IMR-90 (cell line): ENCODE results near the gene CDC42EP1. TPM values are rescaled to one million over a fixed set of nuclear protein-coding genes. Genes with fewer than 3 reads are reported as not detected.

Source experiments
- ATAC-seq: fragments of 200-7000 bp; cut with Tn5 transposase; 2 replicates; pipeline ENCODE4 v1.9.1; 2020; ENCODE audit warnings: low read depth, mild to moderate bottlenecking, moderate library complexity
- BruUV-seq: library from RNA; stranded (reverse); fragments of 400-500 nt; replicated peaks from 2 replicates; lab custom pipeline; 2021; lab: Mats Ljungman, UMichigan
- CTCF ChIA-PET: fragments of 300-600 bp; formaldehyde crosslinking; extraction: SDS; loops from one replicate; lab custom pipeline; 2021; ENCODE audit warnings: antibody characterized with exemption; lab: Yijun Ruan, JAX
- POLR2A ChIA-PET: fragments of 300-600 bp; sonication (Branson Sonifier 250); formaldehyde crosslinking; loops from one replicate; lab custom pipeline; 2022; ENCODE audit warnings: antibody characterized with exemption; ENCODE audit not compliant: unreplicated experiment; lab: Charles Lee
- DNase-seq: peaks from one replicate; pipeline ENCODE4 v3.0.0; 2013
- H2AFZ ChIP-seq: replicated peaks from 2 replicates; pipeline ENCODE3; 2013; ENCODE audit warnings: low read length, mild to moderate bottlenecking; ENCODE audit not compliant: poor library complexity
- H2AK5ac ChIP-seq: 2 replicates; pipeline ENCODE4 v1.6.1; 2013; ENCODE audit warnings: low read depth, low read length, inconsistent platforms
- H2AK9ac ChIP-seq: replicated peaks from 2 replicates; pipeline ENCODE3; 2013; ENCODE audit warnings: mild to moderate bottlenecking, low read depth, low read length, moderate library complexity; ENCODE audit not compliant: poor library complexity
- H2BK120ac ChIP-seq: 2 replicates; pipeline ENCODE4 v1.6.1; 2013; ENCODE audit warnings: low read depth, low read length, inconsistent platforms
- H2BK15ac ChIP-seq: 3 replicates; pipeline ENCODE4 v1.6.1; 2013; ENCODE audit warnings: low read depth, low read length, inconsistent platforms
- H2BK20ac ChIP-seq: 2 replicates; pipeline ENCODE4 v1.6.1; 2013; ENCODE audit warnings: low read depth, mild to moderate bottlenecking, inconsistent platforms, low read length, moderate library complexity
- H2BK5ac ChIP-seq: 2 replicates; pipeline ENCODE4 v1.6.1; 2013; ENCODE audit warnings: mild to moderate bottlenecking, low read depth, low read length, inconsistent platforms; ENCODE audit not compliant: poor library complexity, severe bottlenecking
- H3K14ac ChIP-seq: replicated peaks from 2 replicates; pipeline ENCODE4 v1.6.1; 2013; ENCODE audit warnings: low read depth, low read length, inconsistent platforms
- H3K18ac ChIP-seq: 2 replicates; pipeline ENCODE4 v1.6.1; 2013; ENCODE audit warnings: low read depth, low read length, control low read depth
- H3K23ac ChIP-seq: 2 replicates; pipeline ENCODE4 v1.6.1; 2013; ENCODE audit warnings: low read depth, low read length, inconsistent platforms
- H3K27ac ChIP-seq: 2 replicates; pipeline ENCODE4 v1.5.1; 2013; ENCODE audit warnings: mild to moderate bottlenecking, control low read depth, low read length; ENCODE audit not compliant: insufficient read depth
- H3K27me3 ChIP-seq: 2 replicates; pipeline ENCODE4 v1.6.1; 2013; ENCODE audit warnings: low read length; ENCODE audit not compliant: control insufficient read depth, insufficient read depth
- H3K36me3 ChIP-seq: 2 replicates; pipeline ENCODE4 v1.6.1; 2013; ENCODE audit warnings: low read length, mixed read lengths; ENCODE audit not compliant: control insufficient read depth, insufficient read depth
- H3K4ac ChIP-seq: 2 replicates; pipeline ENCODE4 v1.6.1; 2013; ENCODE audit warnings: low read depth, low read length, inconsistent platforms
- H3K4me1 ChIP-seq: 2 replicates; pipeline ENCODE4 v1.6.1; 2013; ENCODE audit warnings: low read length, mixed read lengths; ENCODE audit not compliant: control insufficient read depth, insufficient read depth
- H3K4me2 ChIP-seq: 2 replicates; pipeline ENCODE4 v1.6.1; 2013; ENCODE audit warnings: low read depth, mild to moderate bottlenecking, control low read depth, low read length, moderate library complexity
- H3K4me3 ChIP-seq: 2 replicates; pipeline ENCODE4 v1.5.1; 2013; ENCODE audit warnings: low read depth, mild to moderate bottlenecking, control low read depth, low read length, moderate library complexity; ENCODE audit not compliant: insufficient read depth
- H3K56ac ChIP-seq: 2 replicates; pipeline ENCODE4 v1.6.1; 2013; ENCODE audit warnings: low read length, inconsistent platforms; ENCODE audit not compliant: insufficient read depth; ENCODE audit errors: extremely low read depth
- H3K79me1 ChIP-seq, 2 experiments: 2 replicates each; pipeline ENCODE4 v1.6.1; 2013; ENCODE audit warnings: low read length in 2 of 2, inconsistent platforms in 1 of 2, low read depth in 1 of 2
- H3K9ac ChIP-seq: 2 replicates; pipeline ENCODE4 v1.6.1; 2013; ENCODE audit warnings: low read depth, low read length, control low read depth
- H3K9me1 ChIP-seq: 2 replicates; pipeline ENCODE4 v1.6.1; 2013; ENCODE audit warnings: low read length, inconsistent platforms; ENCODE audit not compliant: insufficient read depth
- H3K9me3 ChIP-seq: 2 replicates; pipeline ENCODE4 v1.6.1; 2013; ENCODE audit warnings: low read length; ENCODE audit not compliant: control insufficient read depth, insufficient read depth
- H4K20me1 ChIP-seq: 2 replicates; pipeline ENCODE4 v1.6.1; 2013; ENCODE audit warnings: low read length, inconsistent platforms; ENCODE audit not compliant: insufficient read depth
- H4K5ac ChIP-seq: 2 replicates; pipeline ENCODE4 v1.6.1; 2013; ENCODE audit warnings: mild to moderate bottlenecking, low read depth, low read length, control low read depth
- H4K8ac ChIP-seq, 2 experiments: 2 replicates each; pipeline ENCODE4 v1.6.1; 2013; ENCODE audit warnings: low read depth in 2 of 2, low read length in 2 of 2, control low read depth in 1 of 2, inconsistent platforms in 1 of 2
- H4K91ac ChIP-seq: 2 replicates; pipeline ENCODE4 v1.6.1; 2013; ENCODE audit warnings: low read depth, low read length, inconsistent platforms; ENCODE audit not compliant: insufficient read depth
- BHLHE40 ChIP-seq: fragments of 150-350 bp; IDR thresholded peaks from 2 replicates; pipeline ENCODE4 v1.6.1; 2016; ENCODE audit warnings: mild to moderate bottlenecking, low read depth, low read length
- CEBPB ChIP-seq: IDR thresholded peaks from 2 replicates; pipeline ENCODE4 v1.6.1; 2012; ENCODE audit warnings: low read depth, low read length, improper control_type of control experiment
- CHD1 ChIP-seq: IDR thresholded peaks from 2 replicates; pipeline ENCODE4 v1.6.1; 2012; ENCODE audit warnings: low read depth, low read length, improper control_type of control experiment
- FOS ChIP-seq: fragments of 150-350 bp; IDR thresholded peaks from 2 replicates; pipeline ENCODE4 v1.6.1; 2016; ENCODE audit warnings: low read depth, low read length
- MAFK ChIP-seq: IDR thresholded peaks from 2 replicates; pipeline ENCODE4 v1.6.1; 2012; ENCODE audit warnings: low read depth, low read length, improper control_type of control experiment
- MAZ ChIP-seq: IDR thresholded peaks from 2 replicates; pipeline ENCODE4 v1.6.1; 2012; ENCODE audit warnings: low read depth, mild to moderate bottlenecking, low read length, improper control_type of control experiment, moderate library complexity, borderline replicate concordance
- POLR2A ChIP-seq: IDR thresholded peaks from 2 replicates; pipeline ENCODE4 v1.6.1; 2012; ENCODE audit warnings: mild to moderate bottlenecking, low read depth, low read length
- RCOR1 ChIP-seq: IDR thresholded peaks from 2 replicates; pipeline ENCODE4 v1.6.1; 2012; ENCODE audit warnings: mild to moderate bottlenecking, low read length, improper control_type of control experiment; ENCODE audit not compliant: insufficient replicate concordance
- WGBS, 2 experiments: methylation state at CpG; one replicate each; pipeline versions ENCODE4 v1.1.5 to v1.1.7; 2013; ENCODE audit warnings: missing lambda C conversion rate in 2 of 2; ENCODE audit not compliant: insufficient read length in 1 of 2; ENCODE audit errors: extremely low coverage in 2 of 2; 5-methylcytosine and 5-hydroxymethylcytosine counted together
- dilution Hi-C: fragments of 300-500 bp; cut with HindIII; formaldehyde crosslinking; loops from one replicate; pipeline ENCODE4 v1.14.3; 2018; ENCODE audit warnings: low sequenced_read_pairs; ENCODE audit not compliant: unreplicated experiment
- in situ Hi-C: fragments of 300-500 bp; cut with MboI; formaldehyde crosslinking; loops from 3 replicates; pipeline ENCODE4 v1.14.3; 2019; ENCODE audit warnings: low sequenced_read_pairs, inconsistent platforms, mixed read lengths
- intact Hi-C: fragments of 100-400 bp; cut with micrococcal nuclease; formaldehyde crosslinking; loops from 2 replicates; pipeline ENCODE4 v1.10.0; 2022
- polyA plus RNA-seq, 3 experiments: library from polyadenylated mRNA; depleted of rRNA; stranded (reverse); fragments of >200 nt; gene quantifications; 2 replicates each; pipeline ENCODE4 v1.2.3, GENCODE V29; 2012; ENCODE audit warnings: low replicate concordance in 1 of 3
- total RNA-seq: library from RNA; depleted of rRNA; stranded (reverse); fragments of >200 nt; gene quantifications from 2 replicates; pipeline ENCODE4 v1.2.3, GENCODE V29; 2012

Gene CDC42EP1
- total and polyA plus RNA-seq, 2 of the 4 experiments (the other 2 are of a cell fraction), result 4.7 to 47.3 TPM

GRCh38 chr22:37533995-37534394, 26.3 kb upstream of the CDC42EP1 start:
- Histone ChIP-seq H2AK5ac (no peak overlapping the region), H3K4ac (no peak overlapping the region), H3K4me2 (peak overlapping the region; percentile 50; the same call in 1 of the 2 replicates), H4K20me1 (peaks cover 3% of the 10 kb centered on the region; the same call in 1 of the 2 replicates), H3K9ac (no peak overlapping the region), H2BK20ac (no peak overlapping the region), H2BK5ac (no peak overlapping the region), H3K23ac (no peak overlapping the region), H3K36me3 (no peaks in the 10 kb centered on the region), H4K91ac (no peak overlapping the region), H2BK15ac (no peak overlapping the region), H4K5ac (no peak overlapping the region), H3K79me1 (no peaks in the 10 kb centered on the region), H3K14ac (no peak overlapping the region), H3K4me3 (no peak overlapping the region), H2BK120ac (no peak overlapping the region), H4K8ac (no peak overlapping the region), H3K9me1 (no peaks in the 10 kb centered on the region), H3K9me3 (no peaks in the 10 kb centered on the region), H3K27ac (no peak overlapping the region), H3K56ac (no peak overlapping the region), H3K4me1 (peaks cover 6% of the 10 kb centered on the region), H2AFZ (no peak overlapping the region), H3K18ac (no peak overlapping the region), H3K27me3 (no peaks in the 10 kb centered on the region), H2AK9ac (no peak overlapping the region)
- dilution Hi-C loops (no loop called here), in situ Hi-C loops (no loop called here), intact Hi-C loops (no loop called here)
- no TSS peak for BruUV-seq
- DNase-seq (peak; percentile 88), ATAC-seq (peak; percentile 71)
- CTCF ChIA-PET, result interaction anchor here (1.7 kb wide), 1 partner anchor 28 kb away, joined by 4 read pairs; no protein-coding TSS in a partner anchor
- WGBS, 2 experiments, result no CpG with 5 or more reads among the region's 9 CpGs
- TF ChIP-seq BHLHE40 (peak; percentile 80), MAFK (no peak), CEBPB (peak; percentile 64), MAZ (no peak), CHD1 (no peak), FOS (peak; percentile 75), RCOR1 (peak; percentile 42), POLR2A (no peak)
- POLR2A ChIA-PET, result interaction anchor here (0.6 kb wide), 1 partner anchor 28 kb away, joined by 5 read pairs; no protein-coding TSS in a partner anchor
